HG02981 (cell line): ENCODE results near the gene SHISAL1.
A peak's percentile ranks its signal among the peaks of the same experiment; 100 is the strongest.
"Not testable (repeated sequence)": the region's sequence is repeated elsewhere in the genome, so short reads cannot be mapped to it uniquely, and the experiment has no call there.

ENCODE experiments used
- ATAC-seq: cut with Tn5 transposase; IDR thresholded peaks from one replicate; pipeline ENCODE4 v1.9.1; 2021; ENCODE audit warnings: mild to moderate bottlenecking, moderate library complexity; ENCODE audit not compliant: unreplicated experiment

Gene SHISAL1

DNA sequence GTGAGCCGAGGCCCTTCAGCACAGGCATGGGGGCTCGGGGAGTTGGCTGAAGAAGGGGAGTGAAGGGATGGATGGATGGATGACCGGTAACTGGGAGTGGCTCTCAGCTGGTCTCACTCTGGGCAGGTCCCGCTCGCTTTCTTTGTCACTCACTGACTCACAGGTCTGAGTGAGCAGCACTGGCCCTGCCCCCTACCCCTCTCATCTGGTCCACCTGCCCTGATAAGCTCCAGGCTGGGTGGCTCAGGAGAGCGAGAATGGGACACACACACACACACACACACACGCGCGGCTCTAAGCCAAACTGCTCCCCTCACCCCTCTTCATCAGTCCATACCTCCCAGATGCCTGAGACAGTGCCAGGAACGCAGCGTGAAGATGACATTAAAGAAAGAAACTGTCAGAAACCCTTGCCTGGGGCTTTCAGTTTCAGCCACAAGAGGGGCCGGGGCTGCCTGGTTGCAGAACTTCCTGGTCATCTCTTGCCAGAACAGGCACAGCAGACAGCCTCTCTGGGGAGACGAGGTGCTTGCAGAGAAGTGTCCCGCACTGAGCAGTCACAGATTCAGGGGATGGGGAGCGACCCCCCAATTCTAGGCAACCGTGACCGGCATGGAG is 16.5 kb upstream of the SHISAL1 start:
- ATAC-seq = peak; percentile 53

DNA sequence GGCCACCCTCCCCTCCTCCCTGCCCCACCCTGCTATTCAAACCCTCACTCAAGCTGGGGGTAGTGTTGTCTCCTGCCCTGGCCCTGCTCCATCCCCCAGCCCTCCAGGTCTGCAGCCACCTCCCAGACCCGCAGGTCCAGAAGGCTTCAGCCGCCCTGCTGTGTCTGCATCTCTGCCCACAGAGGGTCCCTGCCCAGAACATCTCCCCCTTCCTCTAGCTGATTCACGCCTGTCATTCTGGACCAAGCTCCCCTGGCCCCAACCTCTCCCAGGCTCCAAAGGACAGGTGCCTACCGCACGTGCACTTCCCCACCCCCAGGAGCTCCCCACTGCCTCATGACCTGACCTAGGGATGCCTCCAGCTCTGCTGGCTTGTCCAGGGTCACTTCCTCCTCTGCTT is 16.0 kb upstream of the SHISAL1 start:
- no peak for ATAC-seq

DNA sequence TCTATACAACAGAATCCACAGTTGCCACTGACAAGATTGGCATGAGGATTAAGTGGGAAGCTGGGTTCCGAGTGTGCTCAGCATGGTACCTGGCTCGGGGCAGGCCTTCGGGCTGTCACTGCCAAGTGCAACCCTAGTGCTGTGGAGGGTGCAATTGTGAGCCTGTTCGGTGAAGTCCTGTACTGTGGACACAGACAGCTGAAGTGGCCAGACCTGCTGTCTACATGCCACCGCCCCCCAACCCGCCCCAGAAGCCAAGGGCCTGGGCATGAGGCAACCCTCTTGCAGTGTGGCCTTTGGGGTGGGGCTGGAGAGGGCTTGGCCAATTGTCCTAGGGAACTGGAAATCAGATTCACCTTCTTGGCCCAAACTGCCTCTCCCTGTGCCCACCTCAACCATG is 15.6 kb upstream of the SHISAL1 start:
- ATAC-seq = no peak

DNA sequence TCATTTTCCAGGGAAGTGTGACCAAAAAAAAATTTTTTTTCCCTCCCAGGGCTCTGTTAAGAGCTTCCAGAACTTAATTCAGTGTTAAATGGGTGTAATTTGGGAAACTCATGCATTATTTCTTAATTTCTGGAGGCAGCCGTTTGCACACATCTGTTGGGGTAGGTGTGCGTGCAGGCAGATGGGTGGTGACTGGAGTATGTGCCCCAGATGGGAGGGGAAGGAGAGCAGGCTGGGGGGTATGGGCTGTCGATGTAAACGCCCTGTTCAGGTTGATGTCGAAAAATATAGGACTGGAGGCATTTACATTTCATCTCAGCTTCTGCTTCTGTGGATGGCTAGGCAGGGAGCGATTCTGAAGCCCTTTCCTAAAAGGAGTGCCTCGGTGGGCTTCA is 13.7 kb upstream of the SHISAL1 start:
- no peak for ATAC-seq

DNA sequence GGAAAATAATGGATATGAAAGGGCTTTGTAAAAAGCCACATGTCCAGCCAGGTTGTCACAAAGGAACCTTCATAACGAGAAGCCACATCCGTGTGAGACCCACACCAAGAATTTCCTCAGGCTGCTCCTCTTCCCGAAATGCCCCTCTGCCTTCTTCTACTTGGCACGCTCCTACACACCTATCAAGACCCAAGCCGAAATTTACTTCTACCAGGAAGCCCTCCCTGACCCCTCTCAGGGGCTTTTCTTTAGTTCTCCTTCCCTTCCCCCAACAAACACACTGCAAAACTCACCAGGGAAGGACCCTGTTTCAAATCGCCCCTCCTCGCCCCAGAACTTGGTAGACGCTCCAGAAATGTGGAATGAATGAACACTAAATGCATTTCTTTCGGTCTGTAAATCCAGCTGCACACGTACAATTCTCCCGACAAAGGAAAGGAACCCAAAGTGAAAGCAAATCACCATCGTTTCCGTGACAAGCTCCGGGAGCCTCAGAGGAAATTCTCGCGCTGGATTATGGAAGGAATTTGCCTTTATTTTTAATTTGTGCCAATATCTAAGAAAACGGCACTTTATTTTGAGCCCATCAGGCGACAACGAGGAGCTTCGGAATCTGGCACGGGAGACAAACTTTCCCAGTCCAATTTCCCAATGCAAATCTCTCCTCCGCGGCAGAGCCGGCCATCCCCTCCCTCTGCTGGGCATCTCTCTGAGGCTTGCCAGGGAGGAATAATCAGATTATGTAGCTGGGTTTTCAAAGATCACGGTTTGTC is 13.2 kb upstream of the SHISAL1 start:
- ATAC-seq = no peak

DNA sequence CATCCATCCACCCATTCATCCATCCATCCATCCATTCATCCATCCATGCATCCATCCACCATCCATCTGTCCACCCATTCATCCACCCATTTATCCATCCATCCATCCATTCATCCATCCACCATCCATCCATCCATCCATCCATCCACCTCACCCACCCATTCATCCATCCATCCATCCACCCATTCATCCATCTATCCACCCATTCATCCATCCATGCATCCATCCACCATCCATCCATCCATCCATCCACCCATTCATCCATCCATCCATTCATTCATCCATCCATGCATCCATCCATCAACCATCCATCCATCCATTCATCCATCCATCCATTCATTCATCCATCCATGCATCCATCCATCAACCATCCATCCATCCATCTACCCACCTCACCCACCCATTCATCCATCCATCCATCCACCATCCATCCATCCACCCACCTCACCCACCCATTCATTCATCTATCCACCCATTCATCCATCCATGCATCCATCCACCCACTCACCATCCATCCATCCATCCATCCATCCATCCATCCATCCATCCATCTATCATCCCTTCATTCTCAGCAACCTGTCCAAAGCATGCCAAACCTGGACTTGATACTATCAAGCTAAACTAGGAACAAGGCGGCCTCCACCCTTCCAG is 10.5 kb upstream of the SHISAL1 start:
- ATAC-seq = not testable (repeated sequence)

DNA sequence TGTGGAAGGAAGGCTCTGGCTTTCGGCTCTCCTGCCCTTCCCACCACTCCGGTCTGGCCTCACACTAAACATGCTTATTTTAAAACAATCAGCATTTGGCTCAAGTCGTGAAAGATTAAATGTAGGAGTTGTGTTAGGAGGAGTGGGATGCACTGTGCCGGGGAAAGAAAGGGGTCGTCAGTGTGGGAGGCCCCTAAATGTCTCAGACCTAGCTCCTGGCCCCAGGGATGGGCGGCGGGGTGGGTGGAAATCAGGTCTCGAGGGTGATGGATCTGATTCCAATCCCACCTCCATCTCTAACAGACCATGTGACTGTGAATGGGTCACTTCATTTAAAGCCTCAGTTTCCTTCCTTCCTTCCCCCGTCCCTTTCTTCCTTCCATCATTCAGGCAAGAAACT is 6.9 kb upstream of the SHISAL1 start:
- no peak for ATAC-seq

DNA sequence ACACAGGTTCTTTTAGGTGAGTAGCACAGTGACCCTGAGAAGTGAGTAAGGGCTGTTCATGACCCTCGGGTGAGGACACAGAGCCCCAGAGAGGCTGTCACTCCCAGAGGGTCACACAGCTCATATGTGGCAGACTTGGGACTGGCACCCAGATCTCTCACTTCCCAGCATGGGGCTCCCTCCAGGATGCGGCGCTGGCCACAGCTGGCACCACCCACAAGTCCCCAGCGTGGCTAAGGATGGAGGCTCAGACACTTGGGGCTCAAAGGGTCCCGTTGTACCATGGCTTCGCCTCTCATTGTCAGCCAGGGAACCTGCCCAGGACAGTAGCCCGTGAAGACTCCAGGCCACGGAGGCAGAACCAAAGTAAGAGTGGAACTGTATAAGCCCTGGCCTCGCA is 6.0 kb upstream of the SHISAL1 start:
- no peak for ATAC-seq

DNA sequence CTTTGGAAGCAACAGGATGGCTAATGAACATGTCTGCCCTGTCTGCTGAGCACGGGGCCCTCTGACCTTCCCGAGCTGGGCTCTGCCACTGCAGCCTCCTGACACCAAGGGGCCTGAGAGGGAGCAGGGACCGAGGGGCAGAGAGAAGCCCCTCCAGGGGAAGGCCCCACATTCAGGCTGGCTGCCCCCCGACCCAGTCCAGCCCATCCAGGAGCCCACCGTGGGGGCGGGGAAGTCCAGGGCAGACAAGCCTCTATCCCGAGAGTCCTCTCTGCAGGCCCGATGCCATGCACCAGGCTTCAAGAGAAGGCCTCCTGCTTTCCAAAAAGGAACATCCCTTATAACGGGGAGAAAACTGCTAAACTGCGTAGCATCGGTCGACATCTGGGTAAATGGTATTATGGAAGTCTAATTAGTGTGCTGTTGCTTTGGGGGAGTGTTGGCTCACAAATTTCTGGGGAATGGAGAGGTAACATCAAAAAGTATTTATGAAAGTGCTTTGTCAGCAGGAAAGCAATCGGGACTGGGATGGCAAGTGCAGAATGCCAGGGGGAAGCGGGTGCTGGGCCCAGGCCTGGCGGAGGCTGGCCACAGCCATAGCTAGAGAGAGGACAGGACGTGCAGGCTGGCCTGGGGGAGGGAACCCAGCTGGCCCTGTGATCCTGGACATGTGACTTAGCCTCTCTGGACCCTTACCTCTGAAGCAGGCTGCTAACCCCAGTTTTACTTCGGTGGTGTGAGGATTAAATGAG is 5.3 kb upstream of the SHISAL1 start:
- no peak for ATAC-seq

DNA sequence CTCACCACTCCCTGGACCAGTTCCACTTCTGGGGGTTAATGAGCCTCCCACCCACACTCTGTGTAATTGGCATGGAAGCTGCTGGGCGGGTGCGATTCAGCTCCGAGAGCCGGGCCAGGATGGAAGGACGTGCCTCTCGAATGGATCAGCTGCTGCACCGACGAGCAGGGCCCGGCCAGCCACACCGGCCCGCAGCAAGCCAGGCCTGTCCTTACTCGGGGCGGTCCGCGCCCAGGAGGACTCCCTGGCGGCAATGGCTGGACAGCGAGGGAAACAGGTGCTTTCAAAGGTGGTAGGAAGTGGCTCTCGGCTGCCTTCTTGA is 4.3 kb upstream of the SHISAL1 start:
- ATAC-seq = no peak

DNA sequence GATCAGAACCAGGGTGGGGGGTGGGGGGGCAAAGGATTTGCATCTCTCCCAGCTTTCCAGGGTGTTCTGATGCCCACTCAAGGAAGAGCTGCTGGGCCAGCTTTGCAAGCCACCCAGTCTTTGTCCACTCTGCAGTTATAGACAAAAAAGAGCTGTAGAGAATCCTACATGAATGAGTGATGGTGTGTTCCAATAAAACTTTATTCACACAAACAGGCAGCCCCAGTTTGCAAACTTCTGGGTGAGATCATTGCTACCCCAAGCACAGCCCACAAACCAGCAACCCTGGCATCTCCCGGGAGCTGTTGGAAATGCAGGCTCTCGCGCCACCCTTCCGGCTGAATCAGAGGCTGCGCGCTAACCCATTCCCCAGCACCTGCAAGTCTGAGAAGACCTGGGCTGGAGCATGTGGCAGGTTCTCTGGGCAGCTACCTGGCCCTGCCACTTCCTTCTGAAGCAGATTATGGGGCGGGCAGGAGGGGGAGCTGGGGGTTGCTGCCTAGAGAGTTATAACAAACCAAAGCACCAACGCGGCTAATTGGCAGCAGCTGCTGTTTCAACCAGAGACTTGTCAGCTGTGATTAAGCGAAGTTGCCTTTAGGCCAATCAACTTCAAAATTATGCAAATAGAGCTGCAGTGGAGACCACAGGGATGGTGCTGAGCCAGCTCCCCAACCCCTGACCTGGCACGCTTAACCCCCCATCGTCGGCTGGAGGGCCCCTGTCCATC is 3.8 kb upstream of the SHISAL1 start:
- no peak for ATAC-seq

DNA sequence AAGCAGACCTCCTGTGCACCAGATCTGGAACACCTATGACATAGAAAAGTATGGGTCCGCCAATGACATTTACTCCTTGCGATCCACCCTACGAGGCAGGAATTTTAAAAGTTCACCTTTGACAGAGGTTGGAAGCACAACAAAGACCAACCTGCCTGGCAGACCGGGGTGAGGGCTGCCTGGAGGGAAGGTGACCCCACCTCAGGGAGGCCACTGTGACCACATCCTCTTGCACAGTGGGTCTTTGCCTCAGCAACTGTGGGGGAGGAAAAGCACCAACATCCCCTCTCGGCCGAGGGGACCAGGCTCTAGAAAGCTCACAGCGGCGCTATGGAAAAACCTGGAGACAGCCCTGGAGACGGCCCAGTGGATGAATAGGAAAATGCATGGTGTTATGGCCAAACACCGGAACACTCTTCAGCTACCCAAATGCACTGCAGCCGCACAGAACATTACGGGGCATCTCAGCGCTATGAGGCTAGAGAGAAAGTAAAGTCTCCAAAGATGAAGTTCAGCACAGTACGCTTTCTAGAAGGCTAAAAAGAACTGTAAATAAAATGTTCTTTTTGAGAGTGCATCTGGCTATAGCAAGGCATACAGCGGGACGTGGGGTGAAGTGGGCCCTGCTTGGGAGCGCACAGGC is 1.8 kb upstream of the SHISAL1 start:
- no peak for ATAC-seq

DNA sequence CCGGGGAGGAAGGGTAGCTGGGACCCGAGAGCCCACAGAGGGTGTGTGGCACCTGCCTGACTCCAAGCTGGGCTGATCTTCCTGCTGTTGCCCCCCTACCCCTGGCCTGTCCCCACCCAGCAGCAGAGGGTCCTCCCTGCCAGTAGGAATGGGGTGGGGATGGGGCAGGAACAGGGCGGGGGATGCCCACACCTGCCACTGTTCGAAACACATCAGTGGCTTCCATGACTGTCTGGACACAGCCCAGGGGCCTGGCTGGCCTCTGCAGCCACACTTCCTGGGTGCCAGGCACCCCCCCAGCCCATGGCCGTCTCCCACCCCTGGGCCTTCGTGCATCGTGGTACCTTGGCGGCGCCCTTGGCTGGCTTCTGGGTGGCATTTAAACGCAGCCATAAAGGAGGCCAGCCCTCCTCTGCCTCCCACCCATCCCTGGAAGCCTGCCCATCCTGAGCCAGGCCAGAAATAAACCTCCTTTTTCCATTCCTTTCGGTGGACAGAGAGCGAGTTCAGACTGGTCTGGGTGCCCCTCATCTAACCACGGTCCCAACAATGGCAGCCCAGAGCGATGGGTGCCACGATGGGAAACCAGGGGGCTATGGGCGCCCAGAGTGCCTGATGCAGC is 745 bp upstream of the SHISAL1 start:
- ATAC-seq = no peak

DNA sequence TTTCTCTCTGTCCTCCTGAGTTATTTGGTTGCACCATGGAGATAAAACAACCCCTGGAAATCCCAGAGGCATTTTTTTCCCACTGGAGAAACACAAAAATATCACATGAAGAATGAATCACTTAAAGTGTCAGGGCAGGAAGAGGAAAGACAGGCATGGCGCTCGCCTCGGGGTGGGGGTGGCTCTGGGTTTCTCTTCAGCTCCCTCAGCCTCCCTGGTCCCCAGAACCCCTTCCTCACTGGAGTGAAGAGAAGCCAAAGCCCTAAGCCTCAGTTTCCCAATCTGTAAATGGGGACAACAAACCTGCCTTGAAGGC is 938 bp downstream of the SHISAL1 start:
- ATAC-seq = no peak

DNA sequence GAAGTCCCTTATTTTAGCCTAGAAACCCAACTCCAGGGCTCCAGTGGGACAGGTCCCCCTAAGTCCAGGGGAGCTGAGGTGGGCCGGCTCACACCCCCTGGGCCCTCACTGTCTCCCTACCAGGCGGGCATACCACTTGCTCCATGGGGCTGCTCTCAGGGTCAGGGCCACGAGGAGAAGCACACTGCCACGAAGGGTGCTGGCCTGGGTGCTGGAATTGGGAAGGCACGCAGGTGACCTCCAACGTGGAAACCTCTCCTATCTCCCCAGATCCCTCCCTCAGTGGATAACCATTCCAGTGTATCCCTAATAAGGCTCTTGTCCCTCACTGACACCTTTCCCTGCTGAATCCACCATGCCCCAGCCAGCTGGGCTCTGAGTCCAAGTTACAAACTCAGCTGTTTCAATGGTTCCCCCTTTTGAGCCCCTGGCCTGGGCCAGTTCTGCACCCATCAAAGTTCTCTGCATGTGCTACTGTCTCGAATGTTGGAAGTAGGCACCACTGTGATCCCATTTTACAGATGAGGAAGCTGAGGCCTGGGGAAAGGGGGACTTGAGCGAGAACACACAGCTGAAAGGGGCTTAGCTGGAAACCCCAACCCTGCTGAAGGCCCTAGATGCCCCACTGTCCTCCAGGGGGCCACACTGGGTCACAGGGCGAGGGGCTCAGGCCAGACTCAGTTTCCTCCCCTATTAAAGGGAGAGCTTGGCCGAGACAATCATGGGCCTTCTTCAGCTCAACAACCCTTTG is 1.5 kb downstream of the SHISAL1 start:
- no peak for ATAC-seq

DNA sequence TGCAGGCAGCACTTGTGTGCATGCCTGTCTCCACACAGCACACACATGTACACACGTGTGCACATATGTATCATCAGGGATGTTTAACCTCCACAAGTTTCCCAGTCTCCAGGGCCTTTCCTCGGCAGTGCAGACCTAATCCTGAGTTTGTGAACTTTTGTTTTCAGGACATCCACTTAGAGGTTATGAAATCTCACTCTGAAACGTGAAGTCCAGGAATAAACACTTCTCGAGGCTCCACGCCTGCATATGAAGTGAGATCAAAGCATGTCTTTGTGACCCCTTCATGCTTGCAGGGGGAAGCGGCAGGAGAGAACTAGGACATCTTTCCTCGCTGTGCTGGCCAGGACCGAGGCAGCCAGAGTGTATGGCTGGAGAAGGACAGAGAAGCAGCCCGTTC is 3.1 kb downstream of the SHISAL1 start:
- ATAC-seq = no peak

DNA sequence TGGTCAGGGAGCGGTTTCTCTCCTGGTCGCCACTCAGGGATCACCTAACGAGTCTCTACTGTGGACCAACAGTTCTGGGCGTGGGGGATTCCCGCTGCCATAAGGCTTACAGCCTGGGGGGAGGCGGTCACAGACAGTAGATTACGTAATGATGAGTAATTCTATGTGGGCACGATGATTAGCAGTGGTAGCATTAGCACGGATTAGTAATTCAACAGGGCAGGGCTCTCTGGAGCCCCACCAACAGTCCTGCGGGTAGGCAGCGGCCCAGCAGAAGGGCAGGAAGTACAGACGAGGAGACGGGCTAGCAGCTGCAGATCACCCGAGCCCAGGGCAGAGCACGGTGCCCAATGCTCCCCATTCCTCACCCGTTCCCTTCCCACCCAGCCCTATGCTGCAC is 3.6 kb downstream of the SHISAL1 start:
- ATAC-seq = no peak

DNA sequence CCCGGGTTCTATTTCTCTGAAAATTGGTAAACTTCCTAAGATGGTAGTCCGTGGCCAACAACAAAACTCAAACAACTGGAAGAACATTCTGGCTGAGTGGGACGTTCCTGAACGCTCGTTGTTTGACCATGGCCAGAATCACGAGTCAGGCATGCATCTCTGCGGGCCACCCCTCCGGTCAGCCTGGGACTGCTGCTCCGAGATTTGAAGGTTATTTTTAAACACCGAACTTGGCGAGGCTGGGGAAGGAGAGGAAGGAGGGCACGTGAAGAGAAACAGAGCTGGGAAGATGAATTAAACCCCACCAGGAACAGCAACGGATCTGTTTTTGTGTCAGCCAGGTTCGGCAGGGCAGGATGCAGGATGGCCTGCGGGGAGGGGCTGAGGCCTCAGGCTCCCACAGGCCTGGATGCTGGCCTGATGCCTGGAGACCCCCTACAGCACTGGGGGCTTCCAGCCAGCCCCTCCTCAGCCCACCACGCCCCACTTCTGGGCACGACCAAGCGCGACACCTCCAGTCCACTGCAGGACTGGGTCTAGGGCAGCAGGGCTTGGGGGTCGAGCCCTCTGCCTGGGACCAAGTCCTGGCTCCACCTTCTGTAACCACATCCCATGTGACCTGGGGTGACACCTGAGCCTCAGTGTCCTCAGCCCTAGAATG is 5.1 kb downstream of the SHISAL1 start:
- no peak for ATAC-seq

DNA sequence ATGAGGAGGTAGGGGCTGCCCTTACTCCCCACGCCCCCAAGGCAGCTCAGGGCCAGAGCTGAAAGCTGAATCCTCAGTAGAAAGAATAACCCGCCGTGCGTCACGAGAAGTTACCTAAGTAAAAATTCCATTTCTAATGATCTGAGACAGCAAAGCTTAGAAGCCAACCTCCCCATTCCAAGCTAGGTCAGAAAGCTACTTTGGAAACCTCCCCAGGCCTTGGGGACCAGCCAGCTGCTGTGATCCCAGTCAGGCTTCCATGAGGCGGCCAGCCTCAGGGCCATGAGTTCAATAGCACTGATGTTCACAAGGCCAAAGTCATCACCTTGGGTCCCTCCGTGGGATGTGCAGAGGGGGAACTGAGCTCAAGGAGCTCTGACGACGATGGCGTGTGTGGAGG is 6.9 kb downstream of the SHISAL1 start:
- ATAC-seq = no peak
